ENCODE data around the gene ARHGAP24.
"Not testable (repeated sequence)": the region's sequence is repeated elsewhere in the genome, so short reads cannot be mapped to it uniquely, and the experiment has no call there.

The ARHGAP24 gene

DNA sequence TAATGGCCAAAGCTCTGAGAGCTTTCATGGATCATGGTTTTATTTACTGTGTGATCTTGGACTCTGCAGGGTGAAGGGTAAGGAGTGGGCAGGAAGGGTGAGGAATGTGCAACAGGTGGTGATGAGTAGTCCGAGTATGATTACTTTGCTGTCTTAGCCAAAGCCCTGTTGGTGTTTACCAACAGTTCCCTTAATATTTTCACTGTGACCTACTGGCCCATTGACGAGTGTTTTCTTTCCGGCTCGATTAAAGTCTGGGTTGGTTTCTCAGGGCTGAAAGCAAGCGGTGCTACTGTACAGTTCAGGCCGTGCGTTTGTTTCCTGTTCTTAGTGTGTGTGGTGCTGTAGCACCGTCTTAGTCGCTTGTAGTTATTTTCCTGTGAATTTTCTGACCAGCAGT lies 2.6 kb downstream of the ARHGAP24 start:
- DNase-seq, result no peak
- in situ Hi-C loops (cut with MboI; ENCODE audit: low pct_unique_long_range_greater_than_20kb, low sequenced_read_pairs), result no loop called here

GRCh38 chr4:85478576-85478975 lies 3.6 kb downstream of the ARHGAP24 start:
- DNase-seq, result no peak
- in situ Hi-C loops (cut with MboI; ENCODE audit: low pct_unique_long_range_greater_than_20kb, low sequenced_read_pairs), result no loop called here

- no peak for DNase-seq
- in situ Hi-C loops (cut with MboI; ENCODE audit: low pct_unique_long_range_greater_than_20kb, low sequenced_read_pairs), result no loop called here
Observed at GRCh38 chr4:85482010-85482738, 7.2 kb downstream of the ARHGAP24 start.

DNA sequence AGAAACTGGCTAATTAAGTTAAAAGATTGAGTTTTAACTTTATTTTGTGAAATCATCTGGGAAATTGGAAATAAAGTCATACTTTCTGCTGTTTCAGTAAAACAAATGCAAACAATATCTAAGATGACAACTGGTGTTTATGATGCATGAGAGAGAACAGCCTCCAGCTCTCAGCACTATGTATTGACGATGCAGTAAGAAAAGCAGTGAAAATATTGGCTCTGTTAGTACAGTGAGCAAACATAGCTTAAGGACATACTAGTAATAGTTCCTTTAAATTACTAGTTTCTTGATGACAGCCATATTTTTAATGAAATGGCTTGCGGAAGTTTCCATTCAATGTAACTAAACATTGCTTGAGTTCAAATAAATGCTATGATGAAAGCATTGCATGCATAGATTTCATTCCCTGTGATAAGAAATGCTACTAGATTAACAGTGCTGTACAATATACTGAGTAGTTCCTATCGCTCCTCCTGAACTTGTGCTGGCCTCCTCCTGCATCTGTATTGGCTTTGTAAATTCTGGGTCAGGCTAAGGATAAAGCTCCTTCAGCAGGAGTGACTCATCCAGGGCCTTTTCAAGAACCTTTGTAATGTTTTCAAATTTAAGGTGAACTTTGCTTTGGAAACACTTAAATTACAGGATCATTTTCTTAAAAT lies 11.6 kb downstream of the ARHGAP24 start:
- peak; percentile 21 for DNase-seq
- in situ Hi-C loops (cut with MboI; ENCODE audit: low pct_unique_long_range_greater_than_20kb, low sequenced_read_pairs), result no loop called here

- no peak for DNase-seq
- in situ Hi-C loops (cut with MboI; ENCODE audit: low pct_unique_long_range_greater_than_20kb, low sequenced_read_pairs), result no loop called here
Observed at GRCh38 chr4:85488416-85488815, 13.5 kb downstream of the ARHGAP24 start.

DNA sequence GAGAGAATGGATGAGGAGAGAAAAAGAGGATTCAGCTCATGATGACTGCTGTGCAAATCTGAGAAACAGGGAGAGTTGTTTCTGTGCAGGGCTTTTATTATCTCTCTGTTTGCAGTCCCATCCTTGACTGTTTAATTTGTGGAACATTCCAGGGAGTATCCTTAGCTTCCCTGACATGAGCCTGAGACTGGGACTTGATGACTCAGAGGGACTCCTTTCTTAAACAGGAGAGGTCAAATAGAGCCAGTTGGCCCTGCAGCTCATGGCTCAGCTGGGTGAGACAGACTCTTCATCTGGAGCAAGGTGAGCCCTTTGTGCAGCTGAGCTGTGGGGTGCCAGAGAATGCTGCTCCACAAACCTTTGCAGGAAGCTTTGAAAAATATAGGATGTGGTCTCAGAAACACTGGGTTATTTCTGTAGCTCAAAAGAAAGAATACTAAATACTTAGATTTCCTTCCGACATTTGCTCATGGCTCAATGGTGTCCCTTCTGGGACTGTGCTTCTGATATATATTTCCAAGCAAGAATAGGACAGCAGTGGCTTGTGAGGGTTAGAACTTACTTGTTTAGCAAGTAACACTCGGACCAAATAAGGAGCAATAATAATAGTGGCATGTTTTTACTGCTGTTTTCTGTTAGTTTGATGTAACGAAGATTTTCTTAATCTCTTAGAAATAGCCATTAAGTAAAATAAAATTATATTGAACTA lies 14.5 kb downstream of the ARHGAP24 start:
- no peak for DNase-seq
- in situ Hi-C loops (cut with MboI; ENCODE audit: low pct_unique_long_range_greater_than_20kb, low sequenced_read_pairs), result no loop called here

GRCh38 chr4:85491527-85491926 lies 16.6 kb downstream of the ARHGAP24 start:
- DNase-seq, result no peak
- in situ Hi-C loops (cut with MboI; ENCODE audit: low pct_unique_long_range_greater_than_20kb, low sequenced_read_pairs), result no loop called here

DNA sequence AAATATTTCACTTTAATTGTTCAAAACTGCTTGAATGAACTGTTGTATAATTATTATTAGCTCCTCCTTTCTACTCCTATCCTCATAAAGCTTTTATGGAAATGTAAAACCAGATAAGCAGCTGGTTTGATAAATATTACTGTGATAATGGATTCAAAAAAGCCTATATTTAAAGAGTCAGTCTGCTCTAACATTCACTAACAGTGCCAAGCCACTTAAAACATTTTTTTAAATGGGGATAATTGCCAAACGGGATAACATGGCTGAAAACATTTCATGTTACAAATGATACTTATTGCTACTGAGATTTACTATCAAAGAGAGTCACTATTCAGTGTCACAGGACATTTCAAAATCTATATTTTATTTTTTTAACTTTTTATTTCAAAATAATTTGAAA lies 17.4 kb downstream of the ARHGAP24 start:
- no peak for DNase-seq
- in situ Hi-C loops (cut with MboI; ENCODE audit: low pct_unique_long_range_greater_than_20kb, low sequenced_read_pairs), result no loop called here

DNA sequence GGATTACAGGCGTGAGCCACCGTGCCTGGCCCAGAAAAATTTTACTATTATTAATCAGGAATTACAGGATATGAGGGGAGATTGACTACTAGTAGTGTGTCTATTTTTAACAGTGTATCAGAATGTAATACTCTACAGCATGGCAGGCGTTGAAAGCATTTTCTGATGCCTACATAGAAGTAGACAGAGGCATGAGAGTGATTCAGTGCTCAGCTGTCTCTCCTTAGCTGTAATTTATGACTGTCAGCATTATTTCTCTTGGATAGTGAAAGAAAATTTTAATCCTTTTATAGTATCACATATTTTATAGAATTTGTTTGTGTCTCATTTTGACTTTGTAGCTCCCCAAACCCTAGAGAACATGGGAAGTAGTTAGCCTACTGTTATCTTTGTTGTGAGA lies 20.7 kb downstream of the ARHGAP24 start:
- in situ Hi-C loops (cut with MboI; ENCODE audit: low pct_unique_long_range_greater_than_20kb, low sequenced_read_pairs), result no loop called here
- no peak for DNase-seq

DNA sequence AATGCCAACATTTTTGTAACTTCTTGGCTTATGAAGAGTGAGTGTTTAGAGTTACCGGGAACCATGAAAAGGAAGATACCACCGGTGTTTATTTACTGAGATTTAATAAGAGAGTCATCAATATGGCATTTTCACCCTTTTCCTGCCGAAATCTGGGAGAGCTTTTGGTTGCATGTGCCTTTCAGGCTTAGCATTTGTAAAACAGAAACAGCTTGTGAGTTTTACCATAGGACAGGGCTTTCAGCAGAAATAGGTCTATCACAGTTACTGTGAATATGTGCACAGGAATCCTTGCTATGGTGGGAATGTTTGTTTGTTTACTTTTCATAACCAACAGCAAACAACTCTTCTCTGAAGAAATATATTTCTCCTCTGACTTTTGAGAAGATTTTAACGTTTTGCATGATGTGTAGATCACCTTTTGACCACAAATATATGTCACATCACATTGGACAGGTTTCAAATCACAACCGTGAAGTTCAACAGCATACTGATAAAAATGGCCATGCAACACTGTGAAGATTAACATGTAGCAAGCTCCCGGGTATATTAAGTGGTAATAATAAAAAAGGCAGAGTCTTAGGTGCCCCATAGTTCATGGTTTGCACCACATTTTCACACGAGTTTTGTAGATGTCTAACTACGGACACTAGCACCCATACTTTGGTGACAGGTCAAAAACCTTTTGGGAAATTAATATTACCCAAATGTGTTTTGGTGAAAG lies 21.3 kb downstream of the ARHGAP24 start:
- no peak for DNase-seq
- in situ Hi-C loops (cut with MboI; ENCODE audit: low pct_unique_long_range_greater_than_20kb, low sequenced_read_pairs), result no loop called here

DNA sequence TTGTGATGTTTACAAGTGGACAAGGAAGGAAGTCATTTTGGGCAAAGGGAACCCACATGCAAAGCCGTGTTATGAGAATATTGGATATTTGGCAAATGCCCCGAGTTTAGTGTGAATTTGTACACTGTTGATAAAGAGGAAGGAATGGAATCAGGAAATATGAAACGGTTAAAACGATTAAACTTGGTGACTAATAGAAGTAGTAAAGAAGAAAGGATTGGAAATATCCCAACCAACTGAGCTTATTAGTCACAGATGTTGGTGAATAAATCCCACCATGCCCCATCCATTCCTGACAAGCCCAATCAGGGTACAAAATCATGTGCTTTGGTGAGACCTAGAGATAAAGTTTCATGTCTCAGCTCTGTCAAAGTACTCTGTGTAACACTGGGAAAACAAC lies 22.0 kb downstream of the ARHGAP24 start:
- no peak for DNase-seq
- in situ Hi-C loops (cut with MboI; ENCODE audit: low pct_unique_long_range_greater_than_20kb, low sequenced_read_pairs), result no loop called here

- peak; percentile 43 for DNase-seq
- in situ Hi-C loops (cut with MboI; ENCODE audit: low pct_unique_long_range_greater_than_20kb, low sequenced_read_pairs), result no loop called here
Observed at GRCh38 chr4:85498068-85498733, 23.3 kb downstream of the ARHGAP24 start.

GRCh38 chr4:85499573-85499972 lies 24.6 kb downstream of the ARHGAP24 start:
- no peak for DNase-seq
- in situ Hi-C loops (cut with MboI; ENCODE audit: low pct_unique_long_range_greater_than_20kb, low sequenced_read_pairs), result no loop called here

DNA sequence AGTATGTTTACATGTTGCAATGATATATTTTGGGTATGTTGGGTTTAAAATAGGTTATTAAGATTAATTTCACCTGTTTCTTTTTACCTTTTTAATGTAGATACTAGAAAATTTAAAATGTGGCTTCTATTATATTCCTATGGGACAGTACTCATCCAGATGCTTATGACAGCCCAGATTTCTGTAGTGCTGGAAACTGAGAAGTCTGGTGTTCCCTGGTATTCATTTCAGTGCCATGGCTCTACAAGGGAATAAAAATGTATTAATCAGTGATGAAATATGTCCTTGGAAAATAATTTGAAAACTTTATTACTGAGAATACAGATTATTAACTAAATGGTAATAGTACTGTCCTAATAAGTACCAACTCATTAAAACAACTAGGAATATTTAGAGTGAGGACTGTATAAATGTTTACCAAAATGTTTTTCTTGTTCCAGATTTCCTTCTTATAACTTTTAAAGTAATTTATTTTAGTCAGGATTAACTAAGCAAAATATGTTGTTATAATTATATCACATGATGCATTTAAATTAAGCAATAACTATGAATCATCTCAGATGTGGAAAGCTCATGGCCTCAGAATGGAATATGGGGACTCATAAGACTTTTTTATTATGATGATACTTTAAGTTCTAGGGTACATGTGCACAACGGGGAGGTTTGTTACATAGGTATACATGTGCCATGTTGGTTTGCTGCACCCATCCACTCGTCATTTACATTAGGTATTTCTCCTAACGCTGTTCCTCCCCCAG lies 25.3 kb downstream of the ARHGAP24 start:
- DNase-seq, result no peak
- in situ Hi-C loops (cut with MboI; ENCODE audit: low pct_unique_long_range_greater_than_20kb, low sequenced_read_pairs), result no loop called here

- in situ Hi-C loops (cut with MboI; ENCODE audit: low pct_unique_long_range_greater_than_20kb, low sequenced_read_pairs); DNase-seq: not testable (repeated sequence)
Observed at GRCh38 chr4:85501145-85501544, 26.2 kb downstream of the ARHGAP24 start.

DNA sequence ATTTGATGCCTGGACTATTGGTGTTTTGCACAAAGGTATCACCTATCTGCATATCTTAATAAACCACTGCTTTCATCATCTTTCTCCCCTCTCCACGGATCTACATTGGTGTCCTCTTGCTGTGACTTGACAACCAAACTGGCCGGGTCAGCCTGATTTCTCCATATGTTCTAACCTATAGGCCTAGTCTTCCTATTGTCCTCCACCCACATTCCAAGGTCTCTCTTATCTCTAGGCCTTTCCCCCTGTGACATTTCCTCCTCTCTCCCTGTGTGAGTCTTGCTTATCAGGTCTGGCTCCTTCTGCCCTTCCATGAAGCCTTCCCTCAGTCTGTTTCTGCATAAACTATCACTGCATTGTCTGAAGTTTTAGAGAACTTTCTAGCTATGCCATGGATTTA lies 33.7 kb downstream of the ARHGAP24 start:
- DNase-seq, result no peak

DNA sequence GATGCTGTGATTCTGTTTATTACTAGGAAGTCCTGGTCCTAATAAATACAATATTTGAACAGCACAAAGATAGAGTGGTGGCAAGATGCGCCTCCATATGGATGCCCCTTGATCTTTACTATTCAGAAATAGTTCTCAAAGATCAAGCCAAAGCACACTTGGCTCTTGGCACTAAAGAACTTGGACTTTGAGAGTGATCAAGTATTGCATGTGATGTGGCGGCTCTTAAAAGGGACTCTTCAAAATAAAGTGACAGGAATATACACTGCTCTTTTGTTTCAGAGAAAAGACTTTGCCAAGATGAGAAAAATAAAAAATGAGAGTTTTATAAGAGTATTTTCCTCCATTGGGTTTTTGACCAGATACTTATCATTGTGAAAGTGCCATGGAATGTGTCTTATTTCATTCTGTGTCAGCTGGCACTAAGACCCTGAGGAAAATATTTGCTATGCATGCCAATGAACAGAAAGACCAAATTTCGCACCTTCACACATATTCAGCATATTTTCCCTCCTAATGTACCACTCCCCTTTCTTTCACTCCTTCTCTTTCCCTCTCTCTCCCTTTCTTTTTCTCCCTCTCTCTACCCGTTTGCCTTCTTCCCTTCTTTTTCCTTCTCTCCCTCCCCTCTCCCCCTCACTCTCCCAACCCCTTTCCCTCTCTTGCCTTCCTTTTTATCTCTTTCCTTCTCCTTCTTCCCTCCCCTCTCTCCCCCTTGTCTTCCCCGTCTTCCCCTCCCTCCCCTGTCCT lies 35.1 kb downstream of the ARHGAP24 start:
- DNase-seq, result no peak
- in situ Hi-C loops (cut with MboI; ENCODE audit: low pct_unique_long_range_greater_than_20kb, low sequenced_read_pairs), result no loop called here

More for the DNA sequence above, 33.7 kb downstream of the ARHGAP24 start:
- in situ Hi-C loops (cut with MboI; ENCODE audit: low pct_unique_long_range_greater_than_20kb, low sequenced_read_pairs), result no loop called here

DNA sequence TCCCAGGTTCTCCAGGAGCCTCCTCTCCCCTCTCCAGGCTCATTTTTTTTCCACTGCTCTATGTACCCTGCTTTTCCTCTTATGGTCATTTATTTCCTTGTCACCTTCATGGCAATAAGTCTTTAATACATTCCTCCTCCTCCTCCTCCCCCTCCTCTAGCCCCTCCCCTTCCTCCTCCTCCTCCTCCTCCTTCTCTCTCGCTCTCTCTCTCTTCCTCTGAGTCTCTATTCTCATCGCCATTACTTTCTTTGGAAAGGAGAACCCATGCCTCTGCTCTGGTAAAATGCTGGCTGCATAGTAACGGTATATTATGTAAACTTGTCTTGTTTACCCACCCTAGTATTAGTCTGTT lies 35.7 kb downstream of the ARHGAP24 start:
- no peak for DNase-seq
- in situ Hi-C loops (cut with MboI; ENCODE audit: low pct_unique_long_range_greater_than_20kb, low sequenced_read_pairs), result no loop called here

Data from KBM-7 (cell line).